ENCODE measurements around the gene ALG1L2.
"Not testable (repeated sequence)": the region's sequence is repeated elsewhere in the genome, so short reads cannot be mapped to it uniquely, and the experiment has no call there.

Gene ALG1L2

DNA sequence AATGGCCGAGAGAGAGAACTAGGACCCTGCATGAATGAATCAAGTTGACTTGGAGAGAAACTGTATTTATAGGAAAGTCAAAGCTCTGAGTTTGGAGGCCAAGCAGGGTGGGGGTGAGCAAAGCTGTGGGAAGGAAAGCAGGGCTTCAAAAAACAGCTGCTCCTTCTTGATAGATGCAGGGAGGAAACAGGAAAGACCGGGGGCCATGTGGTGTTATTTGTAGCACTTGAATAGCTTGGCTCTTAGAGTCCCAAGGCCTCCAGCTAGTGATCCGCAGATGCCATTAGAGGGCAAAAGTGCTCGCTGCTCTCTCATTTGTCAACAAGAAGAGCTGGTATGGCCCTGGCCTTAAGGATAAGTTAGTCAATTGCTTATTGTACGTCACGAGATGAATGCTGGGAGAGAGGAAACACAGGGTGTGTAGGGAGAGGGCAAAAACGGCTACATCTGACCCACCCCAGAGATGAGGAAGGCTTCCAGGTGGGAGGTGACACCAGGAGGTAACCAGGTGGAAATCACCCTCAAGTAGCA is at the start of gene ALG1L2:
Gene ALG1L2, plus strand, starts transcription at position 481 of the 531 bp plus-strand sequence. CDS start 186 bp downstream, outside the sequence.
- DNase-seq (ENCODE audit: insufficient read length, low spot score), result no peak
- no peak for FAIRE-seq
- TF ChIP-seq, protein P1, sequence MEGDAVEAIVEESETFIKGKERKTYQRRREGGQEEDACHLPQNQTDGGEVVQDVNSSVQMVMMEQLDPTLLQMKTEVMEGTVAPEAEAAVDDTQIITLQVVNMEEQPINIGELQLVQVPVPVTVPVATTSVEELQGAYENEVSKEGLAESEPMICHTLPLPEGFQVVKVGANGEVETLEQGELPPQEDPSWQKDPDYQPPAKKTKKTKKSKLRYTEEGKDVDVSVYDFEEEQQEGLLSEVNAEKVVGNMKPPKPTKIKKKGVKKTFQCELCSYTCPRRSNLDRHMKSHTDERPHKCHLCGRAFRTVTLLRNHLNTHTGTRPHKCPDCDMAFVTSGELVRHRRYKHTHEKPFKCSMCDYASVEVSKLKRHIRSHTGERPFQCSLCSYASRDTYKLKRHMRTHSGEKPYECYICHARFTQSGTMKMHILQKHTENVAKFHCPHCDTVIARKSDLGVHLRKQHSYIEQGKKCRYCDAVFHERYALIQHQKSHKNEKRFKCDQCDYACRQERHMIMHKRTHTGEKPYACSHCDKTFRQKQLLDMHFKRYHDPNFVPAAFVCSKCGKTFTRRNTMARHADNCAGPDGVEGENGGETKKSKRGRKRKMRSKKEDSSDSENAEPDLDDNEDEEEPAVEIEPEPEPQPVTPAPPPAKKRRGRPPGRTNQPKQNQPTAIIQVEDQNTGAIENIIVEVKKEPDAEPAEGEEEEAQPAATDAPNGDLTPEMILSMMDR (IDR thresholded peaks at IDR 0.05; ENCODE audit: insufficient read depth, missing control alignments), result no peak

DNA sequence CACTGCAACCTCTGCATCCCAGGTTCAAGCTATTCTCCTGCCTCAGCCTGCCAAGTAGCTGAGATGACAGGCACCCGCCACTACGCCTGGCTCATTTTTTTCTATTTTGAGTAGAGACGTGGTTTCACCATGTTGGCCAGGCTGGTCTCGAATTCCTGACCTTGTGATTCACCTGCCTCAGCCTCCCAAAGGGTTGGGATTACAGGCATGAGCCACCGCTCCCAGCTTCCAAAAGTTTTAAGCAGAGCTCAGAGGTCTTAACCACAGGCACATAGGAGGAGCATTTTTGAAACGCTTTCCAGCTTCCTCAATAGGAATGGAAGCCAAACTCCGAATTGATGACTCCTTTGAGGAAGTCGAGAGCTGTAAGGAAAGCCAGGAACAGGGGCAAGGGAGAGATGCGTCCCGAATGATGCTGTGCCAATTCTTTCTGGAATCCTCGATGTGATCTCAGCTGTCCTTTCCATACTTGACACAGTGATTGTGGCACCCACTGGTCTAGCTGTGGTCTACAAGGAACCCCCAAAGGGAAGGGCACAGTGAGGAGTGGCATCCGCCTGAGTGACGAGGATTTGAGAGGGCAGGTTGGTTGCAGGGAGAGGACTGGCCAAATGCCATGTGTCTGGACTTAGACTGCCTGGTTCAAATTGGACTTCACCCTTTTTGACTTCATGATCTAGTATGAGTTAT is 44.4 kb upstream of the ALG1L2 start:
- FAIRE-seq; DNase-seq (ENCODE audit: insufficient read length, low spot score): not testable (repeated sequence)

DNA sequence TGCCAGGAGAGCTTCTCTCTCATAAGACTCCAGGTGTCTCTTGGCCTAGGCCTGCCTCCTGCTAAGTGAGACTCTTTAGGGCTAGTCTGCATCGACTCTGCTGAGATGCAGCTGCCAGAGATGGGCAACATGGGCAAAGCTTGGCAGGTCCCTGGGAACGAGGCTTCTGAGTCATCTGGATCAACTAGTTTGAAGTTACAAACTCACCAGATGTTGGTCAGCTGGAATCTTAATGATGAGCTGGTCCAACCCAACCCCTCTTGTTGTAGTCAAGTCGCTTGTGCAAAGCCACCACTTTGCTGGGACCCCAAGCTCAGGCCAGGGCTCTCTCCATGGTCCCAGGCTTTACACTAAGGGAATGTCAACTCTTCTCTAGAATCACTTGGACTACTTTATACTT is 38.9 kb upstream of the ALG1L2 start:
- not testable (repeated sequence) for FAIRE-seq; DNase-seq (ENCODE audit: insufficient read length, low spot score)

GRCh38 chr3:130043658-130044057 is 38.0 kb upstream of the ALG1L2 start:
- not testable (repeated sequence) for FAIRE-seq; DNase-seq (ENCODE audit: insufficient read length, low spot score)

GRCh38 chr3:130044370-130044769 is 37.3 kb upstream of the ALG1L2 start:
- no peak for DNase-seq (ENCODE audit: insufficient read length, low spot score)
- FAIRE-seq, result no peak
- TF ChIP-seq, protein P1 (IDR thresholded peaks at IDR 0.05; ENCODE audit: insufficient read depth, missing control alignments), result no peak

DNA sequence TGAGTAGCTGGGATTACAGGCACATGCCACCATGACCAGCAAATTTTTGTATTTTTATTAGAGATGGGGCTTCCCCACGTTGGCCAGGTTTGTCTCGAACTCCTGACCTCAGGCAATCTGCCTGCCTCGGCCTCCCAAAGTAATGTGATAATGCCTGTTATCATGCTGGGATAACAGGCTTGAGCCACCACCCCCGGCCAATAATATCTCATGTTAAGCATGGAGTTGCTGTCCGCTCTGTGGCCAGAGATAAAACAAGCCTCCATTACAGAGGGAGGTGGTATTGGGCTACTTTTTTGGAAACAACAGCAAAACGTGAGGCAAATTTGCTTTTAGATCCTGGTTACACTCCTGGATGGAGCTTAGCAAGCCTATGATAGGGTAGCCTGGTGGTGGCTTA is 32.9 kb upstream of the ALG1L2 start:
- no peak for FAIRE-seq

GRCh38 chr3:130052366-130052765 is 29.3 kb upstream of the ALG1L2 start:
- FAIRE-seq; DNase-seq (ENCODE audit: insufficient read length, low spot score): not testable (repeated sequence)

More for the DNA sequence above, 32.9 kb upstream of the ALG1L2 start:
- no peak for DNase-seq (ENCODE audit: insufficient read length, low spot score)
- TF ChIP-seq, protein P1 (IDR thresholded peaks at IDR 0.05; ENCODE audit: insufficient read depth, missing control alignments), result no peak

GRCh38 chr3:130052965-130053364 is 28.7 kb upstream of the ALG1L2 start:
- DNase-seq (ENCODE audit: insufficient read length, low spot score); FAIRE-seq: not testable (repeated sequence)

DNA sequence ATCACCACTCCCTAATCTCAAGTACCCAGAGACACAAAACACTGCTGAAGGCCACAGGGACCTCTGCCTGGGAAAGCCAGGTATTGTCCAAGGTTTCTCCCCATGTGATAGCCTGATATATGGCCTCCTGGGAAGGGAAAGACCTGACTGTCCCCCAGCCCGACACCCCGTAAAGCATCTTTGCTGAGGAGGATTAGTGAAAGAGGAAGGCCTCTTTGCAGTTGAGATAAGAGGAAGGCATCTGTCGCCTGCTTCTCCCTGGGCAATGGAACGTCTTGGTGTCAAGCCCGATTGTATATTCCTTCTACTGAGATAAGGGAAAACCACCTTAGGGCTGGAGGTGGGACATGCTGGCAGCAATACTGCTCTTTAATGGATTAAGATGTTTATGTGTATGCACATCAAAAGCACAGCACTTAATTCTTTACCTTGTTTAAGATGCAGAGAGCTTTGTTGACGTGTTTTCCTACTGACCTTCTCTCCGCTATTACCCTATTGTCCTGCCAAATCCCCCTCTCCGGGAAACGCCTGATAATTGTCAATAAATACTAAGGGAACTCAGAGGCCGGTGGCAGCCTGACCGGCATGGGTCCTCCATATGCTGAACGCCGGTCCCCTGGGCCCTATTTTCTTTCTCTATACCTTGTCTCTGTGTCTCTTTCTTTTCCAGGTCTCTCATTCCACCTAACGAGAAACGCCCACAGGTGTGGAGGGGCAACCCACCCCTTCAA is 23.9 kb upstream of the ALG1L2 start:
- FAIRE-seq, result not testable (repeated sequence)

DNA sequence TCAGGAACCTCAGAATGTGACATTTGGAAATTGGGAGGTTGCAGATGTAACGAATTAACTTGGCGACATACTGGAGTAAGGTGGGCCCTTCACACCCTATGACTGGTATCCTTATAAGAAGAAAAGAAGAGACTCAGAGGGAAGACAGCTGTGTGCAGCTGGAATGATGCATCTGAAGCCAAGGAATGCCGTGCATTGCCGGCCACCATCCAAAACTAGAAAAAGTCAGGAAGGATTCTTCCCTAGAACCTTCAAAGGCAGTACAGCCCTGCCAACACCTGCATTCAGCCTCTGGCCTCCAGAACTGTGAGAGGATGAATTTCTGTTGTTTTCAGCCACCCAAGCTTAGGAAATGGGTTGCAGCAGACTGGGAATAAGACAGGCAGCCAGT is 23.4 kb upstream of the ALG1L2 start:
- not testable (repeated sequence) for DNase-seq (ENCODE audit: insufficient read length, low spot score); FAIRE-seq

More for the DNA sequence above, 23.9 kb upstream of the ALG1L2 start:
- not testable (repeated sequence) for DNase-seq (ENCODE audit: insufficient read length, low spot score)

- not testable (repeated sequence) for FAIRE-seq
Observed at GRCh38 chr3:130058716-130059115, 22.9 kb upstream of the ALG1L2 start.

GRCh38 chr3:130059162-130059561 is 22.5 kb upstream of the ALG1L2 start:
- not testable (repeated sequence) for DNase-seq (ENCODE audit: insufficient read length, low spot score); FAIRE-seq

More at GRCh38 chr3:130058716-130059115, 22.9 kb upstream of the ALG1L2 start:
- not testable (repeated sequence) for DNase-seq (ENCODE audit: insufficient read length, low spot score)

All from D721Med (cell line).